NCI-H446 treated with DMSO at 0.1 percent for 48 hours (cell line): ENCODE data around the gene GPR52.

Experiments
- DNase-seq: peaks from one replicate; lab custom pipeline; 2025; lab: John Stamatoyannopoulos, UW

Gene GPR52

DNA sequence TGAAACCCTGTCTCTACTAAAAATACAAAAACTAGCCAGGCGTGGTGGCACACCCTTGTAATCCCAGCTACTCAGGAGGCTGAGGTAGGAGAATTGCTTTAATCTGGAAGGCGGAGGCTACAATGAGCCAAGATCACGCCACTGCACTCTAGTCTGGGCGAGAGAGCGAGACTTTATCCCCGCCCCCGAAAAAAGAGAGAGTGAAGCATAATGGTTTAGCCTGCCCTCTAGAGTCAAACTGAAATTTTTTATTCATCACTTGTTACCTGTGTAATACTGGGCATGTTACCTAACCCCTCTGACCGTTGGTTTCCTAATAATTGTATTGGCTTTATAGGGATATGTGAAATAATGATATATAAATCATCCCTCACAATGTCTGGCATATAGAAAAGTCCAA lies 18.8 kb downstream of the GPR52 start:
- DNase-seq: no peak

DNA sequence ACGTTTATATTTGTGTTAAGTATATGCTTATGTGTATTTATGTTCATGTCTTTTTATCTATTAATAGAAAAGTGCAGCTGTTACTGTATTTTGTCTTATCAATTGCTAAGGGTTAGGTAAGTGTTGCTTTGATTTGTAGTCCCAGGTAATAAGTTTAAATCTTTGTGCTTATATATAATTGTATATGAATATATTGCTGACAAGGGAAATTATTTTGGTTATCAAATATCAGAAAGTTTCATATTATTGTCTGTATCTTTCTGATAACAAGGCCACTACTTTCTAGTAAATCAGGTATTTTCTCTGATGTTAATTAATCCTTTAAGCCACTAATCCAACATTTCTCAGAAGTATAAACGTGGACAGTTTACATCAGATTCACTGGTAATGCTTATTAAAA lies 21.3 kb downstream of the GPR52 start:
- DNase-seq: no peak

GRCh38 chr1:174469687-174470086 lies 21.9 kb downstream of the GPR52 start:
- no peak for DNase-seq

- no peak for DNase-seq
These were observed 31.5 kb downstream of the GPR52 start for GRCh38 chr1:174479281-174479680.

DNA sequence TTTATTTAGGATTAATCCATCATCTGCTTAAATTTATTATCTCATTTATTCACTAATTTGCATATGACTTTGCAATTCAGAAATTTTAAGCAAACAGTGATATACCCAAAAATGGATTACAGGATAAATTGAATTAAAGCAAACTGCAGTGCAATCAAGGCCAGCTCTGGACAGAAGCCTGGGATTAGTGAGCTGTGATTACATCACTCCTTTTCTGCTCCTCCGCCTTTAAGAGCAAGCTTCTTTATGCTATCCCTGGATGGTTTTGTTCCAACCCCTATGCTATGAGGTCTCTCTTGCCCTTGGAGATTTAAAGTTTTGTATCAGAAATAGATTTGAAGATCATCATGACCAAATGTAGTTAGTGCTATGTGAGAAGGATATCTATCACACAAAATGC lies 32.6 kb downstream of the GPR52 start:
- DNase-seq: no peak

- no peak for DNase-seq
These were observed 43.8 kb downstream of the GPR52 start for GRCh38 chr1:174491606-174492005.

DNA sequence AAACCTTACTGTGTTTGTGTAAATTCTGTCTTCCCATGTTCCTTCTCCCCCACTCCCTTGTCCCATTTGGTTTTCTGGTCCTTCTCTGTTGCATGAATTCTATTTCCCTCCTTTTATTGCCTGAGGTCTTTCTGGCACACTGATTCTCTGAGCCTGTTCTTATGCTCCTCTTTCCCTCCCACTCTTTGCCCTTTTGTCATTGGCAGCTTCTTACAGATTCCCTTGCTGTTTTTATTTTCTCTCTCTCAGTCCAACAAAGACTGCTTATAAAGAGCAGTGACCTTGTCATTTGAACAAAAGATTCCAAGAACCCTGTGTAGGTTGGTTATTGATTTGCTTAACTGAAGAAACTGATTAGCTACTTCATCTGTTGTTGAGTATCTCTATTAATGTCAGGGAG lies 49.7 kb downstream of the GPR52 start:
- no peak for DNase-seq
